ENCODE data around the gene LRP8.

DNA sequence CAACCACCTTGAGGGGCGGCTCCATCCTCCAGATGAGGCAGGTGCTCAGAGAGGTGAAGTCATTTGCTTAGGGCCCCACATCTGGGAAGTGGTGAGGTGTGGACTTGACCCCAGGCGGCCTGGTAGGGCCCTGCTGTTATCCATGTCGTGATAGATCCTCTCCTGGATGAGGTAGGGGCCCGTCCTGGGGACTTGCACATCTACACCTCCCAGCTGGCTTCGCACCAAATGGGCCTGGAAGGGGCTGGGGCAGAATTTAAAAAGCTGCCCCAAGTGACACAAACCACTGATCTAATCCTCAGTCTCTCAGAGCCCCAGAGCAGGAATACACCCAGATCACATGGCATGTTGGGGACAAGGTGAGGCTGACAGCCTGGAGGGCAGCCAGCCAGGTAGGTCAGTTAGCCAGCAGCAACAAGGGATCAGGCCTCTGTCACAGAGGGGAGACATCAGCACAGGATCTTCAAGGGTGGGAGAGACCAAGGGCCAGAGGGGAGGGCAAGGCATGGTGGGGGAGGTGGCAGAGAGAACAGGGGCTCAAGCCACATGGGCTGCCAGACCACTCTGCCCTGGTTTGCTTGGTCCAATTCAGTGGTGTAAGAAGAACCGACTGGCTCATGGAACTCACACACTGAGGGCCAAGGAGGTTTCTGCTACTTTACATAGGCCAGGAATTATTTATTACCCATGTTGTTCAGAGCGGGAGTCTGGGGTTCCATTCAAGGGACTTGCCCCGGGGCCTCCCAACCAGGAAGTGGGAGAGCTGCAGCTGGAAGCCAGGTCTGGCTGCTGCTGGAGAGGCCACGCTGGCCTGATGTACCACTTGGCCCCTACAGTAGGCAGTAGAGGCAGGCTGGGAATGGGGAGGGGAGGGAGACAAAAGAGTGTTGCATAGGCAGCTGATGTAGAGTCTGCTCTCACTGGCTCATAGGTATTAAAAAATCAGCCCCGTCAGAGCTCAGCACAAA lies 12.1 kb downstream of the LRP8 start:
- no peak for TF ChIP-seq ZNF607 (CRISPR knock-in tag; IDR thresholded peaks at IDR 0.05; ENCODE audit: borderline replicate concordance)
- TF ChIP-seq, protein P1, sequence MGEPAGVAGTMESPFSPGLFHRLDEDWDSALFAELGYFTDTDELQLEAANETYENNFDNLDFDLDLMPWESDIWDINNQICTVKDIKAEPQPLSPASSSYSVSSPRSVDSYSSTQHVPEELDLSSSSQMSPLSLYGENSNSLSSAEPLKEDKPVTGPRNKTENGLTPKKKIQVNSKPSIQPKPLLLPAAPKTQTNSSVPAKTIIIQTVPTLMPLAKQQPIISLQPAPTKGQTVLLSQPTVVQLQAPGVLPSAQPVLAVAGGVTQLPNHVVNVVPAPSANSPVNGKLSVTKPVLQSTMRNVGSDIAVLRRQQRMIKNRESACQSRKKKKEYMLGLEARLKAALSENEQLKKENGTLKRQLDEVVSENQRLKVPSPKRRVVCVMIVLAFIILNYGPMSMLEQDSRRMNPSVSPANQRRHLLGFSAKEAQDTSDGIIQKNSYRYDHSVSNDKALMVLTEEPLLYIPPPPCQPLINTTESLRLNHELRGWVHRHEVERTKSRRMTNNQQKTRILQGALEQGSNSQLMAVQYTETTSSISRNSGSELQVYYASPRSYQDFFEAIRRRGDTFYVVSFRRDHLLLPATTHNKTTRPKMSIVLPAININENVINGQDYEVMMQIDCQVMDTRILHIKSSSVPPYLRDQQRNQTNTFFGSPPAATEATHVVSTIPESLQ (CRISPR knock-in tag; conservative IDR thresholded peaks at IDR 0.05), result no peak
